Activated naive CD4-positive, alpha-beta T cell treated with anti-CD3 and anti-CD28 coated beads for 36 hours (primary cell): ENCODE data around the gene EIF3L. TPM values are rescaled to one million over a fixed set of nuclear protein-coding genes. Genes with fewer than 3 reads are reported as not detected.

Source experiments
- CTCF ChIA-PET: fragments of 350-600 bp; sonication (Branson Sonifier 250); formaldehyde crosslinking; loops from one replicate; lab custom pipeline; 2021; ENCODE audit warnings: antibody characterized with exemption; lab: Charles Lee
- DNase-seq: peaks from one replicate; pipeline ENCODE4 v3.0.0-alpha.2; 2020
- H3K27ac Mint-ChIP-seq: one replicate; pipeline ENCODE4 v1.8.0; 2021; ENCODE audit warnings: mild to moderate bottlenecking, mixed read lengths
- H3K27me3 Mint-ChIP-seq: one replicate; pipeline ENCODE4 v1.8.0; 2021; ENCODE audit warnings: low read depth, mixed read lengths
- H3K36me3 Mint-ChIP-seq: one replicate; pipeline ENCODE4 v1.8.0; 2021; ENCODE audit warnings: low read depth, mixed read lengths
- H3K4me1 Mint-ChIP-seq: one replicate; pipeline ENCODE4 v1.8.0; 2021; ENCODE audit warnings: low read depth, mixed read lengths
- H3K4me3 Mint-ChIP-seq: one replicate; pipeline ENCODE4 v1.8.0; 2021; ENCODE audit warnings: mild to moderate bottlenecking, moderate library complexity, mixed read lengths
- H3K9me3 Mint-ChIP-seq: one replicate; pipeline ENCODE4 v1.8.0; 2021; ENCODE audit warnings: mixed read lengths
- intact Hi-C: fragments of 100-400 bp; cut with micrococcal nuclease; formaldehyde crosslinking; loops from one replicate; pipeline ENCODE4 v1.15.1; 2023
- total RNA-seq, 2 experiments: library from RNA; stranded (reverse); gene quantifications; one replicate each; pipeline ENCODE4 v1.2.3, GENCODE V29; 2021

Gene EIF3L
- total RNA-seq, 2 experiments from 2014 or later: 776 to 797 TPM

DNA sequence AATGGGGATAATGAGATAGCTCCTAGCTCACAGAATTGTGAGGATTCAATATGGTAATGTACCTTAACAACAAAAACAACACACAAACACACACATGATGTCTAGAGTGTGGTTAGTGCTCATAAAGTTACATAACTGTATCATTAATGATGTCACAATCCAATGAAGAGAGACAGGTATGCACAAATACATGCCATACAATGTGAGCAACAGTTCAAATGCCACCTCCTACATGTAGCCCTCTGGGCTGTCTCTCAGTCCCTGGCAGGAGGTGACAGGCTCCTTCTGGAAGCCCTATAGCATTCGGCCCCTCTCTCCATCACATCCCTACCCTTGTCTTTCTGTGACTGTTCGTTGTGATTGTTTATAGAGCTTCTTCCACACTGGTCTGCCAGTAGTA is 48.6 kb downstream of the EIF3L start:
- CTCF ChIA-PET: interaction anchor here (0.6 to 3.5 kb wide), 5 partner anchors 8 to 79 kb away, joined by 3 to 13 read pairs (median 7); partner anchors contain the start of gene MICALL1
- H3K27me3 Mint-ChIP-seq: no peaks in the 10 kb centered on the region
- peaks cover under 1% of the 10 kb centered on the region for H3K36me3 Mint-ChIP-seq
- intact Hi-C loops: loop anchor here (2.0 kb wide), 1 partner anchor 55 kb away; the partner anchor contains the start of genes C22orf23 and POLR2F
- H3K9me3 Mint-ChIP-seq: no peaks in the 10 kb centered on the region
- DNase-seq: no peak
- H3K4me1 Mint-ChIP-seq: peaks cover 23% of the 10 kb centered on the region
- peak overlapping the region; percentile 27 for H3K27ac Mint-ChIP-seq
- H3K4me3 Mint-ChIP-seq: no peak overlapping the region

DNA sequence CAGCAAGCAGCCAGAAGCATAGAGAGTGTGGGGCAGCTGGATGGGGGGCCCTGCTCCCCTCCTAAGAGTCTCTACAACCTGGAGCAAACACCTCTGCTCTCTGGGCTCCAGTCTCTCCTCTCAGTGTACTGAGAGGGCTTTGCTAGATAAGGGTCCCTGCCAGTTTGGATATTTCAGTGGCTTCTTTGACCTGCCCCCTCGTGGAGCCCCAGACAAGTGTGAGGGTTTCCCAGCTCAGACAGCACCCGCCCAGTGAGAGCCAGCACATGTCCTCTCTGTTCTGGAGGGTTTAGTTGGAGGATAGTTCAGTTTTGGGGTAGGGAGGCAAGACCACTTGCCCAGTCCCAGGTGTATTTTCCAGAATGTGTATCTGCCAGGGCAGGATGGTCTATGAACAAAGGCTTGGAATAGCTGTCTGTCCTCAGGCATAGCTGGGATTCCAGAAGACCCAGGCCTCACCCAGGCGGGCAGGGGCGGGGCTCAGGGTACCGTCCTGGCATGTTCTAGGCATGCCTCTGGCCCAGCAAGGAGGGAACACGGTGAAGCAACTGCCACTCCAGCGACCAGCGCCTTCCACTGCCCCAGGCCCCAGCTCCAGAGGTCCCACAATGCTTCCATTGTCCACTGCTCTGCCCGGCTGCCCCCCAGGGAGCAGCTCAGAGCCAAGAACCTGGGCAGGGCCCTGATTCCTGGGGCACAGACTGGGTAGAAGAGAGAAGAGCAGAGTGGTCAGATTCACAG is 49.4 kb downstream of the EIF3L start:
- H3K27ac Mint-ChIP-seq: peak overlapping the region; percentile 36
- H3K4me1 Mint-ChIP-seq: peaks cover 23% of the 10 kb centered on the region
- no peak overlapping the region for H3K4me3 Mint-ChIP-seq
- no peaks in the 10 kb centered on the region for H3K9me3 Mint-ChIP-seq
- no peaks in the 10 kb centered on the region for H3K27me3 Mint-ChIP-seq
- CTCF ChIA-PET: interaction anchor here (0.6 to 3.5 kb wide), 3 partner anchors 10 to 219 kb away, joined by 3 to 13 read pairs (median 3); no protein-coding TSS in a partner anchor
- H3K36me3 Mint-ChIP-seq: no peaks in the 10 kb centered on the region
- intact Hi-C loops: no loop called here
- DNase-seq: no peak

DNA sequence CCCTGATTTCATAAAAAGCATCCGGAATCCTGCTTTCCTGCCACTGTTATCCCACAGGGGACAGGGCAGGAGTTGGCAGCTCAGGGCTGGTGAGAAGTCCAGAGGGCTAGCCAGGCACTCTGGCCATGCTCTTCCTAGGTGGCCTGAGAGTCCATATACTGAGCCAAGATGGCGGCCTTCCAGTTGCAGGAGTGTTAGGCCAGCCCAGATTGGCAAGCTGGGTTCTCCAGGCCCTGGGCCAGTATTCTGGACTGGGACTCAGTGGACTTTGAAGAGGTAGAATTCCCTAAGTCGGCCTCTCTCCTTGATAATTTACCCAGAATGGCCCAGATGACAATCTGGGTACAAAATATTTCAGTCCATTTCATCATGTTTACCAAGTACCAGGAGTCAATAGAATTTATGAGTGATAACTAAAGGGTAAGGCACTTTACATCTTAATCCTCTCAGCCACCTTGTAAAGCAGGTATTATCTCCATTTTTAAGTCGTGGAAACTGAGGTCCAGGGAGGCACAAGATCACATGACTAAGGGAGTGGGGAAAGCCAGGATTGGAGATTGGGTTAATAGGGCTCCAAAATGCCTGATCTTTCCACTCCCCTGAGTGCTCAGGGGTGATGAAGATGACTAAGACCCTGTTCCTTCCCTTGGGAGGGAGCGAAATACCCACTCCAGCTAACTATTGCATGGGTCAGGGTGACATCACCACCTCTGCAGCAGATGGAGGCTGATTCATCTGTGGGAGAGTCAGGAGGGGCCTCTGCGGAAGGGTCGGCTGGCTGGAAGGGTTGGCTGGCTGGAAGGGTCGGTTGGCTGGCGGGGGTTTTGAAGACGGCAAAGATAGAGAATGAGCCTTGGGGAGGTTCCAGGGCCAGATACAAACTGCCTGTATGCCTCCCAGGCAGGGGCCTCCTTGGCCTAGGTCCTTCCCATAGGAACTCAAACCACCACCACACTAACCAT is 55.6 kb downstream of the EIF3L start:
- intact Hi-C loops: loop anchor here (1.0 kb wide), 1 partner anchor 9 kb away; no protein-coding TSS in a partner anchor
- Mint-ChIP-seq H3K27me3 (no peaks in the 10 kb centered on the region), H3K36me3 (no peaks in the 10 kb centered on the region), H3K9me3 (no peaks in the 10 kb centered on the region), H3K4me1 (peaks cover 25% of the 10 kb centered on the region), H3K4me3 (peak overlapping the region; percentile 70), H3K27ac (peak overlapping the region; percentile 70)
- DNase-seq: peak; percentile 41
- CTCF ChIA-PET: interaction anchor here (0.6 to 1.9 kb wide), 9 partner anchors 8 to 148 kb away, joined by 3 to 10 read pairs (median 4); no protein-coding TSS in a partner anchor

DNA sequence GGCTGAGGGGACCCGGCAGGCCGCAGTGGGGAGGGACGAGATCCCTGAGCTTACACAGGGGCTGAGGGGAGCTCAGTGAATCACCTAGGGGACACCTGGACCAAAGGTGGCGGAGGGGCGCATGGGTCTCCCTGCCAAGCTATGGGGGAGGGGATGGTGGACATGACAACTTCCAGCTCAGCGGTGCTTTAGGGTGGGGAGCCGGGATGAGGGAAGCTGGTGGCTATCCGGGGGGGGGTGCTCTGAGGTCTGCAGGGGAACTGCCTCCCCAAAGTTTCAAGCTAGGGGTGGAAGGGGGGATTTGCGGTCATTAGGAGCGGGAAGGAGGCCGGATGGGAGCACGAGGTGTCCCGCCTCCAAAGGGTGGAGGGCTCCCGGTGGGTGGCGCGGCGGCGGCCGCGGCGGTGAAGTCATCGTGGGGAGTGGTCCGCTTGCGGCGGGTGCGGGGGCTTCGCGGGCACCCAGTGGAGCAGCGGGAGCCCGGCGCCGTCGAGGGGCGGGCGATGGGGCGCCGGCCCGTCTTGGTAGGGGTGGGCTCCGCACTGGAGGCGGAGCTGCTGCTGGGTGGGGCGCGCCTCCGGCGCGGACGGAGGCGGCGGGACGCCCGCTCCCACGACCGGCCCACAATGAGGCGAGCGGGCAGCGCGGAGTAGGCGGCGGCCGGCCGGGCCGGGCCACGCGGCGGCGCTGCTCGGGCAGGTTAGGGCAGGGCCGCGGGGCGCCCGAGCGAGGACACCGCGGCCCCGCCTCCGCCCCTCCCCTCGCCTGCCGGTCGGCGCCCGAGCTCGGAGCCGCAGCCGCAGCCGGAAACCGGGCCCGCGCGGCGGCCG is 56.5 kb downstream of the EIF3L start, which contains the start of gene MICALL1:
TSS of gene MICALL1 (plus strand) at position 764 of the 830 bp plus-strand sequence. CDS start 126 bp downstream, outside the sequence.
- CTCF ChIA-PET: interaction anchor here (0.5 to 1.9 kb wide), 12 partner anchors 9 to 585 kb away, joined by 3 to 10 read pairs (median 4); no protein-coding TSS in a partner anchor
- peak within 1 kb of the TSS; percentile 70 for H3K27ac Mint-ChIP-seq
- no peaks in the 10 kb centered on the region for H3K9me3 Mint-ChIP-seq
- no peaks in the 10 kb centered on the region for H3K36me3 Mint-ChIP-seq
- peak; percentile 71 for DNase-seq
- peaks cover 29% of the 10 kb centered on the region for H3K4me1 Mint-ChIP-seq
- H3K4me3 Mint-ChIP-seq: peak within 1 kb of the TSS; percentile 73
- intact Hi-C loops: loop anchor here (1.0 to 2.0 kb wide), 3 partner anchors 9 to 29 kb away; no protein-coding TSS in a partner anchor
- H3K27me3 Mint-ChIP-seq: no peaks in the 10 kb centered on the region

DNA sequence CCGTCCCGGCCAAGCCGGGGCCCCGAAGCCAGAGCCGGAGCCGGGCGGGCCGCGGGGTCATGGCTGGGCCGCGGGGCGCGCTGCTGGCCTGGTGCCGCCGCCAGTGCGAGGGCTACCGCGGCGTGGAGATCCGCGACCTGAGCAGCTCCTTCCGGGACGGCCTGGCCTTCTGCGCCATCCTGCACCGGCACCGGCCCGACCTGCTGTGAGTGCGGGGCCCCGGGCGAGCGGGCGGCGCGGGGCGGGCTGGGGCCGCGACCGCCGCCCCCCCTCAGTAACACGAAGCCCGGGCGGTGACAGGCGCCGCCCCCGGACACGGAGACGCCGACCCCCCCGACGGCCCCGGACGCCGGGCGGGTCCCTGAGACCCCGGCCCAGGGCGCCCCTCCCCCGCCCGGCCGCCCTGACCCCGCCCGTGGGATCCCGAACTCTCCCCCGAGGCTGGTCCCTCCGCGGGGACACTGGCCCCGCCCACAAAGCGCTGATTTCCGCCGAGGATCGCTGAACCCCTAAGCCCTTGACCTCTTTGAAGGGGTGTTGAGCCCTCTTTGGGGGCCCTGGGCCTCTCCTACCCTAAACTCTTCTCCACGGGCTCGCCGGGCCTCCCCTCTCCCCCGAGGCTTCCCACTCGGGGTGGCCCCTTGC is 57.3 kb downstream of the EIF3L start:
- peak overlapping the region; percentile 73 for H3K4me3 Mint-ChIP-seq
- no peak overlapping the region for H3K27ac Mint-ChIP-seq
- no peaks in the 10 kb centered on the region for H3K9me3 Mint-ChIP-seq
- no peaks in the 10 kb centered on the region for H3K36me3 Mint-ChIP-seq
- intact Hi-C loops: loop anchor here (1.0 to 2.0 kb wide), 2 partner anchors 14 to 28 kb away; no protein-coding TSS in a partner anchor
- no peaks in the 10 kb centered on the region for H3K27me3 Mint-ChIP-seq
- H3K4me1 Mint-ChIP-seq: peaks cover 33% of the 10 kb centered on the region
- DNase-seq: peak; percentile 42
- CTCF ChIA-PET: interaction anchor here (0.9 to 1.9 kb wide), 9 partner anchors 10 to 584 kb away, joined by 3 to 10 read pairs (median 4); no protein-coding TSS in a partner anchor

DNA sequence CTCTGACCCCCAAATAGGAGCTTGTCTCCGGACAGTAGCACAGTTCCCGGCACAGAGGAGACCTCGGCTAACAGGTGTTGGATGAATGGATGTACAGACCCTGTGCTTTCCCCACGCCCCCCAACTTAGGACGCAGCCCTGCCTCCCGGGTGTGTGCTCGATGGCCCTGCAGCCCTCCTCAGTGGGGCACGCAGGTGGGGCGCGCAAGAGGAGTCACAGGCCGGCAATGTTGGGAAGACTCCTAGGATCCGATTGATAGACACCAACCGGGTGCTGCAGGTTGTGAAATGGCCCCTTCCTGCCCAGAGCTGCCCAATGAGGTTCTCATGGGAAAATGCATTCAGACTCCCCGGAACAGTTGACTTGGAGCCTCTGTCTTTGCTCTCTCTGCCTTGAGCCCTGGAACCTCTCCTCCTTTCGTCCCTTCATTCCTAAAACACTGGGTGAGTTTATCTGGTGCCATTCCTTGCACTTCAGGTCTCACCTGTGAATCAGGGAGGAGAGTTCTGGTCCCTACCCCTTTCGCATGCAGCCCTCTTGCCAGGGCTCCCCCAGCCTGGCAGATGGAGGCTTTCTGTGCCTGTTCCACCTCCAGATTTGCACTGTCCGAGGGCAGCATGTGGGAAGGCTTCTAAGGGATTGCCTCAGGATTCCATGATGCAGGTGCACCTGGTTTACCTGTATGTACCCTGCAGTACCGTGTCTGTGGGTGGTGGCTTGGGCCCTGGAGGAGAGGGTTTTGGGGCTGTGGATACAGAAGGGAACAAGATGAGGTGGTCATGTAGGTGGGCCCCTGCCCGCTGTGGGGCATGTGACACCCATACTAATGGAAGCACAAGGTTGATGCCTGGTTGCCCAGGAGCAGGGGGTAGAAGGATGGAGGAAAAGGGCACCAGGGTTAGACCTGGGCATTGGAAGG is 58.1 kb downstream of the EIF3L start:
- Mint-ChIP-seq H3K36me3 (no peaks in the 10 kb centered on the region), H3K27me3 (no peaks in the 10 kb centered on the region), H3K9me3 (no peaks in the 10 kb centered on the region), H3K27ac (peak overlapping the region; percentile 1), H3K4me1 (peaks cover 41% of the 10 kb centered on the region), H3K4me3 (peak overlapping the region; percentile 73)
- CTCF ChIA-PET: no interaction called here
- intact Hi-C loops: loop anchor here (2.0 kb wide), 1 partner anchor 14 kb away; no protein-coding TSS in a partner anchor
- DNase-seq: no peak

DNA sequence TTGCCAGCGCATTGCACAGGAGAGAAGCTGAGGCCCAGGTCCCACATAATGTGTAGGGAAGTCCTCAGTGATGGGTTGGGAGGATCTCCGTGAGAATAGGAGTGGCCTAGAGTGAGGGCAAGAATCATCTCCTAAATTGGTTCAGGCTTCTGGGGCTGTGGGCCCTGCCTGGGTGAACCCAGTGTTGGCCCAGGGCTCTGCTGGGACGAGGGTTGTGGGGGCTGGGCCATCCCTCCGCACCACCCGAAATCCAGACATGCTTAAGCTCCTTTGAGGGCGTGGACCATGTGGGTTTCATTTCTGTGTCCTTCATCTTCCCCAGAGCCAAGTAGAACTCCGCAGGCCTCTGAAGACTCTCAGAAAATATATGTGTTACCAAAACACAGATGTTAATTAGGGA is 60.5 kb downstream of the EIF3L start:
- DNase-seq: no peak
- Mint-ChIP-seq H3K27ac (no peak overlapping the region), H3K4me1 (peaks cover 44% of the 10 kb centered on the region), H3K36me3 (no peaks in the 10 kb centered on the region), H3K4me3 (no peak overlapping the region), H3K9me3 (no peaks in the 10 kb centered on the region), H3K27me3 (no peaks in the 10 kb centered on the region)
- intact Hi-C loops: no loop called here
- CTCF ChIA-PET: no interaction called here

DNA sequence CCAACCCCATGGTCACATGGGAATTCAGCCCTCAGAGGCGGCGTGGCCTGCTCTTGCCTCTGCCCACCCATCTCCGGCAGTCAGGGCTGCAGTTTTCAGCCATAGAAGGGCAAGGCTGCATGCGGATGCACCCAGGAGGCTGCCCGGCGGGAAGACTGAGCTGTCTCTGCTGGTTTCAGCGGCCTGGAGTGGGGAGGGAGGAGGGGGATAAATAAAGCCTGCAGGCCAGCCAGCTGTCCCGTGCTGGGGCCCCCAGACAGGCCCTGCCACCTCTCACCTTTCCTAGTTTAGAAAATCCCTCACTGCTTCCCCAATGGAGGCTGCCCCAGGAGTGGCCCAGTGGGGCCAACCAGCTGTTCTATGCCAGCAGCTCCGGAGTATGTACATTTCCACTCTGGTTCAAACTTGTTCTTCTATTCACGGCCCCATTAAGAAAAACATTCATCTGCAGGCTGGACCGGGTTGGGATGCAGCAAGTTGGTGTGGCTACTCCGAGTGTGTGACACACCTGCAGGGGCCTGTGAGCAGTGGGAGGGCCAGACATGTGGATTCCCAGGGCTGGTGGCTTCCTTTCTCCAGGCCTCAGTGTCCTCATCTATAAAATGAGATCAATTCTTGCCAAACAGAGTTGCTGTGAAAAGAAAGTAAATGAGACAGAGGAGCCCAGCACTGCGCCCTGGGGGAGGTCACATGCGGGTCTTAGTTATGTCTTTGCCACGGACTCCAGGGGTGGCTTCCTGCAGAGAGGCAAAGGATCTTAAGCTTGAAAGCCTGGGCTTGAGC is 61.9 kb downstream of the EIF3L start:
- Mint-ChIP-seq H3K9me3 (no peaks in the 10 kb centered on the region), H3K4me1 (peaks cover 36% of the 10 kb centered on the region), H3K4me3 (no peak overlapping the region), H3K27me3 (no peaks in the 10 kb centered on the region), H3K36me3 (no peaks in the 10 kb centered on the region), H3K27ac (no peak overlapping the region)
- intact Hi-C loops: loop anchor here (1.0 kb wide), 1 partner anchor 14 kb away; no protein-coding TSS in a partner anchor
- no peak for DNase-seq
- CTCF ChIA-PET: interaction anchor here (1.4 to 1.6 kb wide), 2 partner anchors 22 to 94 kb away, joined by 5 to 6 read pairs; no protein-coding TSS in a partner anchor

DNA sequence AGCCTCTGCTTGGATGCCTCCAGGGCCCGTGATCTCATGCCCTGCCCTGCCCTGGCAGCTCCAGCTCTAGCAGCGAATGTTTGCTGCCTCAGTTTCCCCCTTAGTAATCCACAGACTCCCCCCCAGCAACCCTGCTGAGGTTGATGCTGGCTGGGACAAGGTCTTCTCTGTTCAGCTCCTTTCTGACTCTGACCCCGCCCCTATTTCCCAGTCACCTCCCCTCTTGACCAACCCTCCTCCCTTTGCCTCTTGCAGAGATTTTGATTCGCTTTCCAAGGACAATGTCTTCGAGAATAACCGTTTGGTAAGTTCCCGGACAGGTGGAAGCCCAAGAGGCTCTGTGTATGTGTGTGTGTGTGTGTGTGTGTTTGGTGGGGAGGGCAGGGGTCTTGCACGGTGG is 62.5 kb downstream of the EIF3L start:
- intact Hi-C loops: loop anchor here (1.0 kb wide), 1 partner anchor 14 kb away; no protein-coding TSS in a partner anchor
- CTCF ChIA-PET: interaction anchor here (1.4 to 1.6 kb wide), 2 partner anchors 21 to 94 kb away, joined by 5 to 6 read pairs; no protein-coding TSS in a partner anchor
- Mint-ChIP-seq H3K4me1 (peaks cover 36% of the 10 kb centered on the region), H3K27me3 (no peaks in the 10 kb centered on the region), H3K27ac (peak overlapping the region; percentile 37), H3K36me3 (peaks cover 2% of the 10 kb centered on the region), H3K9me3 (no peaks in the 10 kb centered on the region), H3K4me3 (no peak overlapping the region)
- no peak for DNase-seq
